GM21825 (cell line): ENCODE results near the gene PODXL.

Experiments
- ATAC-seq: cut with Tn5 transposase; IDR thresholded peaks from one replicate; pipeline ENCODE4 v1.9.1; 2021; ENCODE audit warnings: mild to moderate bottlenecking, moderate library complexity; ENCODE audit not compliant: unreplicated experiment

PODXL gene

GRCh38 chr7:131455546-131455945 lies 100.9 kb downstream of the PODXL start:
- ATAC-seq, result no peak

GRCh38 chr7:131455001-131455400 lies 101.4 kb downstream of the PODXL start:
- ATAC-seq, result no peak

- ATAC-seq, result no peak
These were observed 101.9 kb downstream of the PODXL start for GRCh38 chr7:131454498-131454897.
